Pulmonary artery endothelial cell (primary cell): ENCODE data around the gene LUC7L3. TPM values are rescaled to one million over a fixed set of nuclear protein-coding genes. Genes with fewer than 3 reads are reported as not detected.

Source experiments
- DNase-seq: peaks from one replicate; pipeline ENCODE4 v3.0.0-alpha.2; 2011; ENCODE audit warnings: low read depth, low spot score
- total RNA-seq: library from RNA; depleted of rRNA; stranded (reverse); fragments of >200 nt; gene quantifications from 2 replicates; pipeline ENCODE4 v1.2.3, GENCODE V29; 2014

LUC7L3 gene
- total RNA-seq, 1 donor from 2014 or later = 18.1 TPM

DNA sequence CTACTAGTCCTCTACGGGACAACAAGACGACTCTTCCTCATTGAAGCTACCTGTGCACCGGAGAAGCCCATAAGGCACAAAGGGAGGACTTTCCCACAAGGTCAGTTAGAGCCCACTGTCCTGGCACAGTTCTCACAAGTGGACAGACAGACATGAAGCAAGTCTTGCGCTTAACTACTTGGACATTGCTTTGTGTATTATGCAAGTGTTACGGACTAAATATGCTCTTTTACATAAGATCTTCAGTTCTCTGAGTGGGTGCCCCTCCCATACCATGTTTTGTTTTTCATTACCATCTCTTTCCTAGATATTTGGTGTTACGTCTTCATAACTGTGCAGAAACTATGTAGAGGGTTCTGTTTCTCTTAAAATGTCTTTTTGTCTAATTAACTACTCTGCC is 29.8 kb downstream of the LUC7L3 start:
- no peak for DNase-seq

DNA sequence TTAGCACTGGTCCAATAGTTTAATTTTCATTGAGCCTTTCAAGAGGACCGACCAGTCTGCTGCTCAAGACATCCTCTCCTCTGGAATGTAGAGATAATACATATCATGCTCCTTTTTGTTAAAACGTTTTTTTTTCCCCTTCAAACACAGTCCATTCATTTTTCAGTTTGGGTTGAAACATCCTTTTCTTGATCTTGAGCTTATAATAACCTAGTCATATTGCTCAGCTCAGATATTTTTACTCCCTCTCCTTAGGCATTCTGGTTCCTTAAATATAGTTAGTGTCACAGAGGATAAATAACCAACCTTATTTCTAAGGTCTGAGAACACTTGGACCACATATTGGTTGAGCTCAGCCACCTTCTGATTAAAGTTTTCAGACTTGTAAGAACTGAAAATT is 35.1 kb downstream of the LUC7L3 start:
- DNase-seq = no peak

DNA sequence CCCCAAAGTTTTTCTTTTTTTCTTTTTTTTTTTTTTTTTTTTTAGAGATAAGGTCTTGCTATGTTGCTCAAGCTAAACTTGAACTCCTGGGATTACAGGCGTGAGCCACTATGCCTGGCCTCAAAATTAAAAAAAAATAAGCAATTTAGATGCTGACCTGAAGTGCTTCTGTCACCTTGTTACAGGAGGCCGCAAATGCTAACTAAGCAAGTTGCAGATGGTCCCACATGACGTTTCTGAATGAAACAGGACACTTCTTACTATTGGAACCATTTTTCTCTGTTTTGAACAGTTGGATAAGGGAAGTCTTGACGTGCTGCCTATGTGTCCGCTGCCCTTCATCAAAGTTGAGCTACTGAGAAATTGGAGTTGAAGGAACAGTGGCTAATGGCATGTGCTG is 39.1 kb downstream of the LUC7L3 start:
- no peak for DNase-seq

DNA sequence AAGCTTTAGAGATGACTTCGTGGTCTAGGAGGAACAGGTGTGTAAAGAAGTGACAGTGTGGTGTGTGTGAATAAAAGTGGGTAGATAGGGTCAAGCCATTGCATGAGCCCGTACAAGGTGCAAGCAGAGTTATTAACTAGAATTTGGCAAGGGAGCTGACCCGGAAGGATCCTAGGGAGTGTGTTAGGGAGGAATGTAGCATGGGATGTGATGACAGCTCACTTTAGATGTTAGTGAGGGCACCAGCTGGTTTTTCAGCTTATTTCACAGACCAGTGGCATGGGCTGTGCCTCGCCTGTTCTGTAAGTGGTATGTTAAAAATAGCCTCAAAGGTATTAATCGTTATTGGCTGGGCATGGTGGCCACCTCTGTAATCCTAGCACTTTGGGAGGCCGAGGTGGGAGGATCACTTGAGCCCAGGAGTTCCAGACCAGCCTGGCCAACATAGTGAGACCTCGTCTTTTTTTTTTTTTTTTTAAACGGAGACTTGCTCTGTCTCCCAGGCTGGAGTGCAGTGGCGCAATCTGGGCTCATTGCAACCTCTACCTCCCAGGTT is 39.7 kb downstream of the LUC7L3 start:
- DNase-seq = no peak

DNA sequence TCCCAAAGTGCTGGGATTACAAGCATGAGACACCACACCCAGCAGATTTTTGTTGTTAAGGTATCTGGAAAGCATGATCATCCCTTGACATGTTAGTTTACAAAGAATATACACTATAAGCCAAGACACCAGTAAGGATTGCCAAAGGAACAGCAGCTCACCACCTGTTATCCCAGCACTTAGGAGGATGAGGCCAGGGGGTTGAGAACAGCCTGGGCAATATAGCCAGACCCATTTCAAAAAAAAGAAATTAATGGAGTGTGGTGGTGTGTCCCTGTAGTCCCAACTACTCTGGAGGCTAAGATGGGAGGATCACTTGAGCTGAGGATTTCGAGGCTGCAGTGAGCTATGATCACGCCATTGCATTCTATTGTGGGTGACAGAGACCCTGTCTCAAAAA is 42.8 kb downstream of the LUC7L3 start:
- DNase-seq = no peak

DNA sequence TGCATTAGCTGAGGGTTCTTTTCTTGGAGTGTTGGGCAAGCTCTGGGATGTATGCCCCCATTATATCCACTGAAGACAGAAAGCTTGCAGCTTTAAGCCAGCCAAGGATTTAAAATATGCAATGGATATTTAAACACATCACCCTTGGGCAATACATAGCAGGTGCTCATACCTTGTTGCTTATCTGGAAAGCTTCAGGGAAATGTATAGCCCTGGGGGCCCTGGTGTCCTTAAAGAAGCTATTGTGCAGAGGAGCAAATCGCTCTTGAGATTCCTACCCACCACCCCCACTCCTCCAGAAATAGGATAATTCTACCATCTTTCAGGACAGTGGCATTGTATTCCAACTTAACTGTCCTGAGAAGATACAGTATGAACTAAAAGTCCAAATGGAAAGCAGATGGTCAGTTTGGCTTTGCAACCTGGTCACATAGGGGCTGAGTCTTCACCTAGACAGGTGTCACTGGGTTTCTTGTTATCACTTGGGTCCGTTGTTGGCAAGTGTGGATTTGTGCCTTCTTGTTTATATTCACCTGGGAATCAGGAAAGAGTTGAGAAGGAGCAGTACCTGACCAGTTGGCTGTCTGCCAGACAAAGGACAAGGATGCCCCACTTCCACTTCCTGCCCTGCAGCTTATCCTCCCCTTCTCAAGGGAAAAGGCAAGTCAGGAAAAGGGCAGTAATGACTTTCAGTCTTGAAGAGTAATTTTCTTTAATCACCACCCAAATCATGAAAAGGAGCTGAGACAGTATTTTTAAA is 44.5 kb downstream of the LUC7L3 start:
- DNase-seq = no peak

DNA sequence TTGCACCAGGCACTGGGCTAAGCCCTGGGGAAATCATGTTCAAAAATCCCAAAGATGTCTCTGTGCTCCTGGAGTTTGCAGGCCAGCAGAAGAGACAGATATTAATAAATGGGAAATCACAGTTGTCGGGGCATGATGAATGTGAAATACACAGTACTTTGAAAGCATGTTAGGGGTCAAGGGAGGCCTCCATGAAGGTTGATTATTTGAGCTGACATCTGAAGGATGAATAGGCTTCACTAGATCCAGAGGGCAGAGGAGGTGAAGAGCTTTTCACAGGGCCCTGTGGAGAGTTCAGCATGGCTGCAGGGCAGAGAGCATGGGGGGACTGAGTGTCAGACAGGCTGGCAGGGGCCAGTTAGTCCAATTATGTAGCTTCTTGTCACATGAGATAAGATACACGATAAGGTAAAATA is 45.3 kb downstream of the LUC7L3 start:
- no peak for DNase-seq

DNA sequence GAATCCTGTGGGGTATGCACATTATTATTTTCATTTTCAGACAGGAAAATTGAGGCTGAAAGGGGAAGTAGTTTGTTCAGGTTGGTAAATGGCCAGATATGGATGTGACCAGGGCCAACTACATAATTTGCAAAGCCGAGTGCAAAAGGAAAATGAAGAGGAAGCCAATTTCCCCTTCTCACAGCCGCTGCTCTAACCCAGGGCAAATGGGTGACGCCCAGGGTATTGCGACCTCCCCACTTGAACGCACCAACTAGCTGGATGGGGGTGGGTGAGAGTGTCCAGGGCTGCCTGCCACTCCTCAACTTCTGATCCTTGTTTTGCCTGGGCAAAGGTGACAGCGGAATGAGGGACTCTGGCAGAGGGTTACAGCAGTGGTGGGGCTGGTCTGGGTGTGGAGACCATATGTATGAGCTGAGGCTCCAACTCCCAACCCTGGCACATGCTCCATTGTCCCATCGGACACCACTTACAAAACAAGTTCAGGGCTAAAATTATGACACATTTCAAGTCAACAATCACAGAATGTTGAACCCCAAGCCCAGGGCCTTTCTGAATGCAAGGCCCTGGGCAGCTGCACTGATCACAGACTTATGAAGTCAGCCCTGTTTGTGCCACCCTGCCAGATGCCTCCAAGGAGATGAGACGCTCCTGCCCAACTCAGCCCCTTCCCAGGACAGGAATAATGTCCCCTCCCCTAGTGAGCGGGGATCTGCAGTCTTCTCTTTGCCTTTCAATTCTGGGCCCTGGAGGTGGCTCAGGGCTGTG is 46.2 kb downstream of the LUC7L3 start:
- no peak for DNase-seq

DNA sequence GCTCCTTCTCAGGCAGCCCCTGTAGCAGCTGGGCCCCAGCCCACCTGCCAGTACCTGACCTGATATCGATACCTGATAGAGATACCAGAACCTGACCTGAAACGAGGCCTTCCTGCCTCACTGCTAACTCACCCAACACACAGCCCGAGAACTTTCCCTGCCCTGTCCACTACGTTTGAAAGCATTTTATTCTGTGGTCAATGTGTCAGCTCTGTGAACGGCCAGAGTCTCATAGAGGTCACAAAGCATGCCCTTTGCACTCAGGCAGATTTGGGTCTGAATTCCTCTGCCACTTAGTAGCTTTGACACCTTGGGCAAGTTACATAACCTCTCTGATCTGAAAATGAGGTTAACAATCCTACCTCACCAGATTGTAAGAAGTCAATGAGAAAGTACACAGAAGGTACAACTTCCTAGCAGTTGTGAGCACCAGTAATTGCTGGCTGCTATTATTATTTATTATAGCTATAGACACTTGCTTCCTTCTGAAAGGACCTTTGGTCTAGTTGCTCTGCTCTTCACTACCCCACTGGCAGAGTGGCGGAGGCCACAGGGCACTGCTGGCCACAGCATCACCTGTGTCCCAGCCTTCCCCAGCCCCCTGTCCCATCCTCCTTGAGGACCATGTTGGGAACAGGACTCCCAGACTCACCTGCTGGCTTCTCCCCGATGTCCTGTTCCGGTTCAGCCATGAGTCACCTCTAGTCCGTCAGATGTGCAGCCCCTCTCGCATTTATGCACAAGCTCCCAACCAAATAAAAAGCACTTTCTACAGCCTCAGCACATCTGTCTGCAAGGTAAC is 47.0 kb downstream of the LUC7L3 start:
- DNase-seq = no peak

DNA sequence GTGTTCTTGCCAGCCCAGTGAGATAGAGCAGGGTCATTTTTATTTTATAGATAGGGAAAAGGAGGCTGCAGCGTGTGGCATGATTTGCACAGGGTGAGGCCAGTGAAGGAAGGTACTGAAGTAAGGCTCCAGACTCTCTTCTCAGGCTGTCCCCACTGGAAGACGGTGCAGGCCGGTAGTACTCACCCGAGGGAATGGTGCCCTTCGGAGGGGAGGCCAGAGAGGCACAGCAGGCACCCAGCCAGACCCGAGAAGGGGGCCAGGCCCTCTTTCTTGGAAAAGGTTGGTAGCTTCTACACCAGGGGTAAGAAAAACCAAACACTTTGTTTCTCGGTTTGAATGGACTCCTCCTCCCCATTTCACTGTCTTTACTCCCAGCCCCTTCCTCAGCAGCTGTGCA is 47.6 kb downstream of the LUC7L3 start:
- no peak for DNase-seq

DNA sequence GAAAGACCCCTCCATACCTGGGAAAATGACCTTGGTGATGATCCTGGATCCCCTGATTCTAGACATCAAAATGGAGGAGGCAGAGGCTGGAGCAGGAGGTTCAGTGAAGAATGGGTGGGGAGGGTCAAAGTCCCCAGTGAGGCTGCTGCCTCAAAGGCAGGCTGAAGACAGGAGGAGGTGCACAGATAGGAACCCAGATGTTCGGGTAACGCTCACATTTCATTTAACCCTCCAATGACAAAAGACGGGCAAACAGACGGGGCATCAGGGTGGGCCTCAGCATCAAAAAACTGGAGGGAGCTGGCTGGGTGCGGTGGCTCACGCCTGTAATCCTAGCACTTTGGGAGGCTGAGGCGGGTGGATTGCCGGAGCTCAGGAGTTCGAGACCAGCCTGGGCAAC is 48.0 kb downstream of the LUC7L3 start, which contains the start of gene ANKRD40CL:
Gene ANKRD40CL (minus strand): TSS at position 73 of the 400 bp plus-strand sequence. CDS start 605 bp downstream, outside the sequence.
- DNase-seq = no peak

DNA sequence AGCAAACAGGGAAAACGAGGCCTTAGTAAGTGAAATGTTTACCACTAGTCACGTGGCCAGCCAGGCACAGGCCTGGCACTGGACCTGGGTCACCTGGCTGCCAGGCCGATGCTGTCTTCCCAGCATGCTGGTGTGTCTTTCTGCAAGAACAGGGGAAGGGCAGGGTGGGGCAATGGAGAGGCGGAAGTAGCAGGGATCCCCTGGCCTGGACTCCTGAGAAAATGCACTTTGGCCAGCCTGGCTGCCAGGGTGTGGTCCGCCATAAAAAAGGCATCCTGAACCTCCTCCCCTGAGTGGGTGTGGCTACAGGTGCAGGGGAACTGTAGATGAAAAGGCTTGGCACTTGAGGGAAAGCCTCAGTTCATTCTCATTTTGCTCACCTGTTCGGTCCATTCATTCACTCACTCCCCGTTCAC is 49.0 kb downstream of the LUC7L3 start:
- DNase-seq = no peak

DNA sequence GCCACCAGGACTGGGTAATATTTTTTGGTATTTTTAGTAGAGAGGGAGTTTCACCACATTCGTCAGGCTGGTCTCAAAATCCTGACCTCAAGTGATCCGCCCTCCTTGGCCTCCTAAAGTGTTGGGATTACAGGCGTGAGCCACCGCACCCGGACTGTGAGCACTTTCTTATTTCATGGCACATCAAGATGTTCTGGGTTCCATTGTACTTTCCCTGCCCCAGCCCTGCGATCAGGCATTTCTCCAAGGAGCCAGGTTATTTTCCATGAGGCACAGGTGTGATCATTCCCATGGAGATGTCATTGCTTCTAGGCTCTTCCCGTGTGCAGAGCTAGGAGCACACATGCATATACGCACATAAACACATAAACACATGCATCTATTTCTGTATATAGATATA is 50.5 kb downstream of the LUC7L3 start:
- DNase-seq = no peak

DNA sequence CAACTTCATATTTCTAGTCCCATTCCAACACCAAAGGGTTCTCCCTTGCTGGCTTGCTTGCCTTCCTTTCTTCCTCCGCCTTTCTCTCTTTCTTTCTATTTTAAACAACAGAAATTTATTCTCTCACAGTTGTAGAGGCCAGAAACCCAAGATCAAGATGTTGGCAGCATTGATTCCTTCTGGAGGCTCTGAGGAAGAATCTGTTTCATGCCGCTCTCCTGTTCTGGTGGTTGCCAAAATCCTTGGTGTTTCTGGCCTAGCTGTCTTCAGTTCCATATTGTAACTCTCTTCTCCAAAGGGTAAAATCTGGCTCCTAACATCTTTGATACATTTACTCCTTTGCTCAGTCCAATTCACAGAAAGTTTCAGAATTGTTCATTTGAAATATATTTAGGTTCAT is 50.9 kb downstream of the LUC7L3 start:
- no peak for DNase-seq

DNA sequence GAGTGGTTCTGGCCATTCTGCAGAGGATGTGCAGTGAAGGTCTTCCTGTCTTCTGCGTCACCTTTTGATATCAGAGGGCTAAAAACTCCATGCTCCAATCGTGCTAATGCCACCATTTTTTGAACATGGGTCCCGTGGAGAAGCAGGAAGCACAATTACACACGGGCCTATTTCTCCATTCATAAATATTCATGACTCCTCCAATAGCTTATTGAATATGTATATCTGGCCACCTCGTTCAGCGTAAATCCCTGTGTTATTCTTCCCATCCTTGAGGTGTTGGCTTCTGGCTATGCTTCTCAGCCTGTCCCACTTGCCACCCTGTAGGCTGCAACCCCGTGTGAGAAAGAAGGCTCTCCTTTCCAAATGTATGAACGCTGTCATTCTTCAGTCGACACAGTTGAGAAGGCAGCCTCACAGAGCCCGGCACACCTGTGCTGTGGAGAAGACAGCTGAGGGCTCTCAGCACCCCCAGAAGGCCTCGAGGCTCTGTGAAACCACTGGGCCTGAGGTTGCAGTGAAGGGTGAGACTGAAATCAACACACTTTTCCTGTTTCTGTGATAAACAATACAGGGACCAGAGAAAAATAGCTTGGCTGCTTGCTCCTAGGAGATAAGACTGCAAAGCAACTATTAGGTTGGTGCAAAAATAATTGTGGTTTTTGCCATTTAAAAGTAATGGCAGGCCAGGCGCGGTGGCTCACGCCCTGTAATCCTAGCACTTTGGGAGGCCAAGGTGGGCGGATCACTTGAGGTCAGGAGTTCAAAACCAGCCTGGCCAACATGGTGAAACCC is 52.8 kb downstream of the LUC7L3 start:
- DNase-seq = no peak

DNA sequence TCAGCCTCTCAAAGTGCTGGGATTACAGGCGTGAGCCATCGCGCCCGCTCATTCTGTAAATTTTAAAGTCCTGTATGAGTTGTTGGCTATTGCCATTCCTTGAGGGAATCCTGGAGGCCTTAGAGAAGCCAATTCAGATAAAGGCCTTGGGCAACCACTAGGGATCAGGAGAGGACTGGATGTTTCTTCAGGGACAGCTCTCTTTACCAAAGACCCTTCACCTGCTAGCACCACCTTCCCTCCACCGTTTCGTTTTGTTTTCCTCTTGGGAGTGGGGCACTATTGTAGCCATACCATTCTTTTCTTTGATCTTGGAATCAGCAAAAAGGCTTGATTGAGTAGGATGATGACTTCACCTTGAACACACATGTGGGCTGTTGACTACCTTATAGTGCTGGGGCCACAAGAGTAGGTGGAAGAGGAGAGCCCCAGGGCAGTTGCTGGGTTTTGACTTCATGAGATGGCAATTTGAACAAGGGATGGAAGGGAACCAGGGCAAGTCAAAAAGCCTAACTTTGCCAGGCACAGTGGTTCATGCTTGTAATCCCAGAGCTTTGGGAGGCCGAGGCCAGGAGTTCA is 54.9 kb downstream of the LUC7L3 start:
- DNase-seq = no peak

DNA sequence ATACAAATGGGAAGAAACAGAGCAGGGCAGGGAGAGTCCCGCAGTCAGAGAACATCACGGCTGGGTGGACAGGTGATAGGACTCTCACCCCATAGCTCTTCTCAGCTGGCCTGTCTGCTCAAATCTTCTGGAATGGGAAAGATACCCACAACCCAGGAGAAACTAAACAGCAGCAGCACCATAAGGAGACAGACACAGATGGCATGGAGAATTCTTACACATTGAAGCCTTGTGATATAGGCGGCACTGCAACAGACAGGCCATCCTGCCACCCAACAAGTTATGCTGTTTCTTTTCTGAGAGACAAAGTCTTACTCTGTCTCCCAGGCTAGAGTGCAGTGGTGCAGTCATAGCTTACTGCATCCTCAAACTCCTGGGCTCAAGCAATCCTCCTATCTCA is 56.5 kb downstream of the LUC7L3 start:
- no peak for DNase-seq

DNA sequence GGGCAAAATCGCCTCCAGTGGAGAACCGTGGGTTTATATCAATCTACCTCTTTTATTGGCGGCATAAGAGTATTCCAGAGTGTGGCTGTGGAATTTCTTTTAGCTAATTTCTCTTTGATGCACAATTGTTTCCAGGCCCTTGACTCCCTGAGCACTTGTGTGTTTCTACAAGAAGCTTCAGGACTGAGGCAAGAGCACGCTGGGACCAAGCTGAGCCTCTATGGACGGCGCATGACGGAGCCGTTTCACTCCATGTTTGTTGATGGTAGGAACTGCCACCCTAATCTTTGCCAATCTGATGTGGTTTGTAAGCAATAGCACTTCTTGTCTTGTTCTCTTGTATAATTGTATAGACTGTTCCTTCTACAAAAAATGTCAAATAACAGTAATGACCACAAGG is 59.1 kb downstream of the LUC7L3 start:
- no peak for DNase-seq

DNA sequence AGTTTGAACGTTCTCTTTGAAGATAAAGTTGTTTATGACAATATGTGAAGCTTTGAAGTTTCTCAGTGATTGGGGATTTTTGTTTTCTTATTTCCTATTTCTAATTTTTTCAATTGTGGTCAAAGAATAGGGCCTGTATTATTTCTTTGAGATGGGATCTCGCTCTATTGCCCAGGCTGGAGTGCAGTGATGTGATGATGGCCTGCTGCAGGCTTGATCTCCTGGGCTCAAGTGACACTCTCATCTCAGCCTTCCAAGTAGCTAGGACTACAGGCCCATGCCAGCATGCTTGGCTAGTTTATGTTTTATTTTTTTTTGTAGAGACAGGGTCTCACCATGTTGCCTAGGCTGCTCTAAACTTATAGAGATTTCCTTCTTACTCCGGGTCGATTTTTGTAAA is 59.6 kb downstream of the LUC7L3 start:
- DNase-seq = no peak

DNA sequence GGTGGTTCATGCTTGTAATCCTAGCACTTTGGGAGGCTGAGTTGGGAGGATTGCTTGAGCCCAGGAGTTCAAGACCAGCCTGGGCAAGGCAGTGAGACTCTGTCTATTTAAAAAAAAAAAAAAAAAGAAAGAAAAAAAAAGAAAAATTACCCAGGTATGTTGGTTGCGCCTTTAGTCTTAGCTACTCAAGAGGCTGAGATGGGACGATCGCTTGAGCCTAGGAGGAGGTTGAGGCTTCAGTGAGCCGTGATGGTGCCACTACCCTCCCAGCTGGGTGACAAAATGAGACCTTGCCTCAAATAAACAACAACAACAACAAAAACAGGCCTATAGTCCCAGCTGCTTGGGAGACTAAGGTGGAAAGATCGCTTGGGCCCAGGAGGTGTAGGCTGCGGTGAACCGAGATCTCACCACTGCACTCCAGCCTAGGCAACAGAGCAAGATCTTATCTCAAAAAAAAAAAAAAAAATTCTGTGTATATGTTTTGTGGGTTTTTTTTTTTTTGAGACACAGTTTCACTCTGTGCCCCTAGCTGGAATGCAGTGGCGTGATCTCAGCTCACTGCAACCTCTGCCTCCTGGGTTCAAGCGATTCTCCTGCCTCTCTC is 60.4 kb downstream of the LUC7L3 start:
- DNase-seq = no peak
